Skeletal muscle tissue (tissue), 4 donors: ENCODE results near the gene ZBTB4. TPM values are rescaled to one million over a fixed set of nuclear protein-coding genes. Genes with fewer than 3 reads are reported as not detected.

Experiments
- H3K27ac ChIP-seq: one replicate; pipeline ENCODE4 v1.7.0; 2013; ENCODE audit warnings: mild to moderate bottlenecking, low read depth, low read length, inconsistent platforms
- H3K27me3 ChIP-seq, 3 donors: one replicate each; pipeline ENCODE4 v1.7.0; 2013; ENCODE audit warnings: low read length in 3 of 3; ENCODE audit not compliant: control insufficient read depth in 3 of 3, insufficient read depth in 3 of 3
- H3K36me3 ChIP-seq, 3 donors: one replicate each; pipeline ENCODE4 v1.7.0; 2013; ENCODE audit warnings: low read length in 3 of 3; ENCODE audit not compliant: control insufficient read depth in 3 of 3, insufficient read depth in 3 of 3
- H3K4me1 ChIP-seq, 3 donors: one replicate each; pipeline ENCODE4 v1.7.0; 2013; ENCODE audit warnings: low read length in 3 of 3, mild to moderate bottlenecking in 3 of 3; ENCODE audit not compliant: control insufficient read depth in 3 of 3, insufficient read depth in 3 of 3
- H3K4me3 ChIP-seq, 3 donors: one replicate each; pipeline ENCODE4 v1.7.0; 2013; ENCODE audit warnings: low read length in 3 of 3
- H3K9ac ChIP-seq, 3 donors: one replicate each; pipeline ENCODE4 v1.7.0; 2013; ENCODE audit warnings: low read length in 3 of 3, mild to moderate bottlenecking in 3 of 3, moderate library complexity in 2 of 3, low read depth in 1 of 3
- H3K9me3 ChIP-seq, 3 donors: one replicate each; pipeline ENCODE4 v1.7.0; 2013; ENCODE audit warnings: low read length in 3 of 3; ENCODE audit not compliant: control insufficient read depth in 3 of 3
- total RNA-seq: library from RNA; depleted of rRNA; stranded (reverse); fragments of >200 nt; gene quantifications from one replicate; pipeline ENCODE4 v1.2.3, GENCODE V29; 2014
- donor health status: Osteomylitis.

The ZBTB4 gene
- total RNA-seq, 1 donor from 2014 or later, result 10.4 TPM

- H3K27me3 ChIP-seq, result no peaks in the 10 kb centered on the region
- H3K9me3 ChIP-seq, result no peaks in the 10 kb centered on the region
- H3K4me1 ChIP-seq, result peaks cover 22 to 26% (median 25%) of the 10 kb centered on the region in 3 donors
- H3K9ac ChIP-seq, result peak overlapping the region; percentile 43 to 69 (median 45)
- H3K4me3 ChIP-seq, result no peak overlapping the region
- H3K27ac ChIP-seq, result peak overlapping the region; percentile 77
- peaks cover 23 to 31% (median 25%) of the 10 kb centered on the region in 3 donors for H3K36me3 ChIP-seq
Measured at GRCh38 chr17:7466318-7466638, 13.2 kb downstream of the ZBTB4 start.

GRCh38 chr17:7465597-7466275, 13.7 kb downstream of the ZBTB4 start:
- Histone ChIP-seq H3K27me3 (no peaks in the 10 kb centered on the region), H3K36me3 (peaks cover 23 to 31% (median 25%) of the 10 kb centered on the region in 3 donors), H3K9me3 (no peaks in the 10 kb centered on the region), H3K4me1 (peaks cover 21 to 25% (median 24%) of the 10 kb centered on the region in 3 donors), H3K4me3 (no peak overlapping the region), H3K9ac (peak overlapping the region in 1 of 3 donors; percentile 69), H3K27ac (peak overlapping the region; percentile 77)

- H3K4me1 ChIP-seq, result peaks cover 18 to 24% (median 21%) of the 10 kb centered on the region in 3 donors
- no peak overlapping the region for H3K4me3 ChIP-seq
- H3K36me3 ChIP-seq, result peaks cover 23 to 31% (median 25%) of the 10 kb centered on the region in 3 donors
- no peaks in the 10 kb centered on the region for H3K27me3 ChIP-seq
- no peak overlapping the region for H3K27ac ChIP-seq
- no peaks in the 10 kb centered on the region for H3K9me3 ChIP-seq
- no peak overlapping the region for H3K9ac ChIP-seq
Measured at GRCh38 chr17:7464081-7464480, 15.3 kb downstream of the ZBTB4 start.

- H3K9ac ChIP-seq, result no peak overlapping the region
- no peaks in the 10 kb centered on the region for H3K27me3 ChIP-seq
- H3K36me3 ChIP-seq, result peaks cover 23 to 29% (median 25%) of the 10 kb centered on the region in 3 donors
- peaks cover 18 to 24% (median 21%) of the 10 kb centered on the region in 3 donors for H3K4me1 ChIP-seq
- no peaks in the 10 kb centered on the region for H3K9me3 ChIP-seq
- no peak overlapping the region for H3K27ac ChIP-seq
- no peak overlapping the region for H3K4me3 ChIP-seq
Measured at GRCh38 chr17:7463372-7463846, 16.0 kb downstream of the ZBTB4 start.

GRCh38 chr17:7462474-7463371, 16.7 kb downstream of the ZBTB4 start:
- H3K27me3 ChIP-seq, result no peaks in the 10 kb centered on the region
- H3K9ac ChIP-seq, result no peak overlapping the region
- H3K36me3 ChIP-seq, result peaks cover 23 to 28% (median 26%) of the 10 kb centered on the region in 3 donors
- H3K4me3 ChIP-seq, result no peak overlapping the region
- peaks cover 17 to 21% (median 21%) of the 10 kb centered on the region in 3 donors for H3K4me1 ChIP-seq
- no peaks in the 10 kb centered on the region for H3K9me3 ChIP-seq
- no peak overlapping the region for H3K27ac ChIP-seq

GRCh38 chr17:7460850-7461660, 18.4 kb downstream of the ZBTB4 start:
- Histone ChIP-seq H3K4me1 (peaks cover 5 to 11% (median 5%) of the 10 kb centered on the region in 3 donors), H3K9ac (no peak overlapping the region), H3K27me3 (no peaks in the 10 kb centered on the region), H3K4me3 (no peak overlapping the region), H3K9me3 (no peaks in the 10 kb centered on the region), H3K36me3 (peaks cover 28 to 31% (median 28%) of the 10 kb centered on the region in 3 donors), H3K27ac (no peak overlapping the region)

GRCh38 chr17:7459961-7460545, 19.4 kb downstream of the ZBTB4 start:
- H3K36me3 ChIP-seq, result peaks cover 25 to 29% (median 29%) of the 10 kb centered on the region in 3 donors

GRCh38 chr17:7448461-7448860, 31.0 kb downstream of the ZBTB4 start:
- Histone ChIP-seq H3K4me3 (no peak overlapping the region), H3K27me3 (peaks cover 0 to 3% (median 0%) of the 10 kb centered on the region in 3 donors), H3K9me3 (no peaks in the 10 kb centered on the region), H3K9ac (no peak overlapping the region), H3K27ac (no peak overlapping the region), H3K36me3 (peaks cover 14 to 29% (median 18%) of the 10 kb centered on the region in 3 donors), H3K4me1 (peaks cover 24 to 27% (median 25%) of the 10 kb centered on the region in 3 donors)

More at GRCh38 chr17:7459961-7460545, 19.4 kb downstream of the ZBTB4 start:
- Histone ChIP-seq H3K4me1 (peaks cover 4 to 13% (median 7%) of the 10 kb centered on the region in 3 donors), H3K4me3 (no peak overlapping the region), H3K27ac (no peak overlapping the region), H3K9ac (no peak overlapping the region), H3K27me3 (no peaks in the 10 kb centered on the region), H3K9me3 (no peaks in the 10 kb centered on the region)

- Histone ChIP-seq H3K27me3 (peaks cover 0 to 3% (median under 1%) of the 10 kb centered on the region in 3 donors), H3K4me3 (peak overlapping the region; percentile 67 to 81 (median 79)), H3K36me3 (peaks cover 9 to 19% (median 12%) of the 10 kb centered on the region in 3 donors), H3K9me3 (no peaks in the 10 kb centered on the region), H3K9ac (peak overlapping the region; percentile 95 to 100 (median 98)), H3K27ac (peak overlapping the region; percentile 100), H3K4me1 (peaks cover 30 to 41% (median 35%) of the 10 kb centered on the region in 3 donors)
Measured at GRCh38 chr17:7445619-7445968, 33.8 kb downstream of the ZBTB4 start.
